ENCODE measurements around the gene COL5A3. TPM values are rescaled to one million over a fixed set of nuclear protein-coding genes. Genes with fewer than 3 reads are reported as not detected.

The COL5A3 gene
- total RNA-seq, 4 donors from 2014 or later, result 1.2 to 9.1 (median 4.1) TPM

DNA sequence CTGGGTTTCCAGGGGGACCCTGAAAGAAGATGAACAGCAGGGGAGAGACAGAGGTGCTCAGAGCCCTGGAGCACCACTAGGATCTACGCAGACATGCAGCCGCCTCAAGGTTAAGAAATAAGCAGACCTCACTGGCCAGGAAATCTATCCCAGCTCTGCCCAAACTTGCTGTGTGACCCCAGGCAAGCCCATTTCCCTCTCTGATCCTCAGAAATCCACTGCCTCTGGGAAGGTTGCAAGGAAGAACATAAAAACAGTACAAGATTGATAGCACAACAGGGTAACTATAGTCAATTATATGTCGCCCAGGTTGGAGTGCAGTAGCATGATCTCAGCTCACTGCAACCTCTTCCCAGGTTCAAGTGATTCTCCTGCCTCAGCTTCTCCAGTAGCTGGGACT, 20.8 kb downstream of the COL5A3 start:
- Histone ChIP-seq H3K4me1 (no peaks in the 10 kb centered on the region), H3K4me3 (no peak overlapping the region), H3K27ac (no peak overlapping the region), H3K27me3 (no peaks in the 10 kb centered on the region), H3K9me3 (no peaks in the 10 kb centered on the region), H3K36me3 (no peaks in the 10 kb centered on the region)
- no peak for DNase-seq
- no peak for TF ChIP-seq POLR2A (IDR thresholded peaks at IDR 0.05)
- TF ChIP-seq, protein P1, sequence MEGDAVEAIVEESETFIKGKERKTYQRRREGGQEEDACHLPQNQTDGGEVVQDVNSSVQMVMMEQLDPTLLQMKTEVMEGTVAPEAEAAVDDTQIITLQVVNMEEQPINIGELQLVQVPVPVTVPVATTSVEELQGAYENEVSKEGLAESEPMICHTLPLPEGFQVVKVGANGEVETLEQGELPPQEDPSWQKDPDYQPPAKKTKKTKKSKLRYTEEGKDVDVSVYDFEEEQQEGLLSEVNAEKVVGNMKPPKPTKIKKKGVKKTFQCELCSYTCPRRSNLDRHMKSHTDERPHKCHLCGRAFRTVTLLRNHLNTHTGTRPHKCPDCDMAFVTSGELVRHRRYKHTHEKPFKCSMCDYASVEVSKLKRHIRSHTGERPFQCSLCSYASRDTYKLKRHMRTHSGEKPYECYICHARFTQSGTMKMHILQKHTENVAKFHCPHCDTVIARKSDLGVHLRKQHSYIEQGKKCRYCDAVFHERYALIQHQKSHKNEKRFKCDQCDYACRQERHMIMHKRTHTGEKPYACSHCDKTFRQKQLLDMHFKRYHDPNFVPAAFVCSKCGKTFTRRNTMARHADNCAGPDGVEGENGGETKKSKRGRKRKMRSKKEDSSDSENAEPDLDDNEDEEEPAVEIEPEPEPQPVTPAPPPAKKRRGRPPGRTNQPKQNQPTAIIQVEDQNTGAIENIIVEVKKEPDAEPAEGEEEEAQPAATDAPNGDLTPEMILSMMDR (IDR thresholded peaks at IDR 0.05), result no peak

DNA sequence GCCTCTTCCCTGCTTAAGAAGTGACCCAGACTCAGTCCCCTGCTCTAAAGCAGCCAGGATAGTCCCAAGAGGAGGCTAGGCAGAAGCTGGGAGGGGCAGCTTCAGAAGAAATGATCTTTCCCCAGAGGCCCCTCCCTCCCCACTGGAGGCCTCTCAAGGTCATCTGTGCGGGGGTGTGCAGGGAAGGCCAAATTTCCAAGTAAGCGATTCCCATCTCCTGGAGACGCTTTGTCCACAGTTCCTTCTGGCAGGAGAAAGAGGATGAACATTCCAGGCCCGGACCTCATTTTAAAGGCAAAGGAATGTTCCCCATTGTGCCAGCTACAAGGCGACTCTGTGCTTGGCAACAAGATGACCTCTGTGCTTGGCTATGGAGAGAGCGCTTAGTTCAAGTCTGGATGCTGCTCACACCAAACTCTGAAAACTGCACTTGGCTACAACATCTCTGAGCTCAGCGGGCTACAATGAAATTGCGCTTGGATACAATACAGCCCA, 23.5 kb downstream of the COL5A3 start:
- Histone ChIP-seq H3K4me1 (no peaks in the 10 kb centered on the region), H3K27me3 (no peaks in the 10 kb centered on the region), H3K9me3 (no peaks in the 10 kb centered on the region), H3K36me3 (no peaks in the 10 kb centered on the region), H3K27ac (no peak overlapping the region), H3K4me3 (no peak overlapping the region)
- DNase-seq, result no peak
- TF ChIP-seq, protein P1 (IDR thresholded peaks at IDR 0.05), result no peak
- TF ChIP-seq POLR2A (IDR thresholded peaks at IDR 0.05), result no peak

GRCh38 chr19:9981406-9982260, 28.7 kb downstream of the COL5A3 start:
- DNase-seq, result no peak
- peaks cover 0 to 5% (median 0%) of the 10 kb centered on the region in 3 donors for H3K36me3 ChIP-seq
- TF ChIP-seq POLR2A (IDR thresholded peaks at IDR 0.05), result no peak
- TF ChIP-seq, protein P1 (IDR thresholded peaks at IDR 0.05), result no peak
- H3K4me3 ChIP-seq, result no peak overlapping the region
- no peak overlapping the region for H3K27ac ChIP-seq
- H3K4me1 ChIP-seq, result no peaks in the 10 kb centered on the region
- no peaks in the 10 kb centered on the region for H3K9me3 ChIP-seq
- no peaks in the 10 kb centered on the region for H3K27me3 ChIP-seq

DNA sequence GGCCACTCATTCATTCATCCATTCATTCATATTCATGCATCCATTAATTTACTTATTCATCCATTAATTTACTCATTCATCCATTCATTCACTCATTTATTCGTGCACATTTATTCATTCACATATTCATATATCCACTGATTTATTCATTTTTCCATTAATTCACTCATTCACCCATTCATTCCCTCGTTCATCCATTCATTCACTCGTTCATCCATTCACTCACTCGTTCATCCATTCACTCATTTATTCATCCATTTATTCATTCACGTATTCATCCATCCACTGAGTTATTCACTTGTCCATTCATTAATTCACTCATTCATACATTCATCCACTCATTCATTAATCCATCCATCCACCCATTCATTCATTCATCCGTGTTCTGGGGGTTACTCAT, 38.2 kb downstream of the COL5A3 start:
- no peaks in the 10 kb centered on the region for H3K27me3 ChIP-seq
- no peaks in the 10 kb centered on the region for H3K36me3 ChIP-seq
- no peak for TF ChIP-seq POLR2A (IDR thresholded peaks at IDR 0.05)
- TF ChIP-seq, protein P1 (IDR thresholded peaks at IDR 0.05), result no peak
- no peaks in the 10 kb centered on the region for H3K9me3 ChIP-seq
- no peaks in the 10 kb centered on the region for H3K4me1 ChIP-seq
- H3K27ac ChIP-seq, result no peak overlapping the region
- H3K4me3 ChIP-seq, result no peak overlapping the region
- no peak for DNase-seq

GRCh38 chr19:9971166-9971897, 39.0 kb downstream of the COL5A3 start:
- TF ChIP-seq, protein P1 (IDR thresholded peaks at IDR 0.05), result no peak
- TF ChIP-seq POLR2A (IDR thresholded peaks at IDR 0.05), result no peak

More at GRCh38 chr19:9971166-9971897, 39.0 kb downstream of the COL5A3 start:
- Histone ChIP-seq H3K27me3 (no peaks in the 10 kb centered on the region), H3K4me3 (no peak overlapping the region), H3K9me3 (no peaks in the 10 kb centered on the region), H3K27ac (no peak overlapping the region), H3K36me3 (no peaks in the 10 kb centered on the region), H3K4me1 (no peaks in the 10 kb centered on the region)
- no peak for DNase-seq

Data from Peyer's patch (tissue), 4 donors.